ENCODE measurements around the gene UGT1A10.

DNA sequence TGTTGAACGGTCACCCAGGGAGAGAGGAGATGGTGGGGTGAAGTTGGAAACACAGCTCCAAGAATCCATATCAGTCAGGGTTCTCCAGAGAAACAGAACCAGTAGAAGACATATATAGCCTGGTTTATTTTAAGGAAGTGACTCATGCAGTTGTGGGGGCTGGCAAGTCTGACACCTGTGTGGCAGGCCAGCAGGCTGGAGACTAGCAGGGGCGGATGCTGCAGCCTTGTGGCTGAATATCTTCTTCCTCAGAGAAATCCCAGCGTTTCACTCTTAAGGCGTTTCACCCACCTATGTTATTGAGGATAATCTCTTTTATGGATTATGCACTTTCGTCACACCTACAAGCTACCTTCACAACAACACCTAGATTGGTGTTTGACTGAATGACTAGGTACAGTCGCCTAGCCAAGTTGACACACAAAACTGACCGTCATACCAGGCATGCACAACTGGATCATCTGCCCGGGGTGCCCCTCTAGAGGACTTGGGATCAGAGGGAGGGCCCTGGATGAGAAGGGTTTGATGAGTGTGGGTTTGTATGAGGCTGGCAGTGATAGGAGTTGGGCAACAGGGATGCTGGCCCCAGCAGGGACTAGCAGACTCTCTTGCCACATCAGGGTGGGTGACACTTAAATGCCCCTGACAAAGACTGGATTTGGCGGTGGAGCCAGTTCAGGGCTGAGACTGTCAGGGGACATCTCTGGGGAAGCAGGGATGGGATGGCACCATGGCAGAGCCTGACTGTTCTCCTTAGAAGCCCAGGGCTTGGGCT is 165.3 kb downstream of the UGT1A10 start:
- TF ChIP-seq POLR2AphosphoS5 (IDR thresholded peaks at IDR 0.05; ENCODE audit: insufficient read depth in 1 of 2, low read depth in 1 of 2) (no peak), POLR2A (IDR thresholded peaks at IDR 0.05) (no peak)
- TF ChIP-seq, protein P1, sequence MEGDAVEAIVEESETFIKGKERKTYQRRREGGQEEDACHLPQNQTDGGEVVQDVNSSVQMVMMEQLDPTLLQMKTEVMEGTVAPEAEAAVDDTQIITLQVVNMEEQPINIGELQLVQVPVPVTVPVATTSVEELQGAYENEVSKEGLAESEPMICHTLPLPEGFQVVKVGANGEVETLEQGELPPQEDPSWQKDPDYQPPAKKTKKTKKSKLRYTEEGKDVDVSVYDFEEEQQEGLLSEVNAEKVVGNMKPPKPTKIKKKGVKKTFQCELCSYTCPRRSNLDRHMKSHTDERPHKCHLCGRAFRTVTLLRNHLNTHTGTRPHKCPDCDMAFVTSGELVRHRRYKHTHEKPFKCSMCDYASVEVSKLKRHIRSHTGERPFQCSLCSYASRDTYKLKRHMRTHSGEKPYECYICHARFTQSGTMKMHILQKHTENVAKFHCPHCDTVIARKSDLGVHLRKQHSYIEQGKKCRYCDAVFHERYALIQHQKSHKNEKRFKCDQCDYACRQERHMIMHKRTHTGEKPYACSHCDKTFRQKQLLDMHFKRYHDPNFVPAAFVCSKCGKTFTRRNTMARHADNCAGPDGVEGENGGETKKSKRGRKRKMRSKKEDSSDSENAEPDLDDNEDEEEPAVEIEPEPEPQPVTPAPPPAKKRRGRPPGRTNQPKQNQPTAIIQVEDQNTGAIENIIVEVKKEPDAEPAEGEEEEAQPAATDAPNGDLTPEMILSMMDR (IDR thresholded peaks at IDR 0.05): no peak

Data from vagina (tissue), 2 donors.